ENCODE measurements around the gene SLFN13.
"Not testable (repeated sequence)": the region's sequence is repeated elsewhere in the genome, so short reads cannot be mapped to it uniquely, and the experiment has no call there.

SLFN13 gene

GRCh38 chr17:35448214-35448898 is at the start of gene SLFN13:
SLFN13 (minus strand) TSS chr17:35448766; CDS start chr17:35445680, 3,086 bp downstream.
- no peak for DNase-seq

GRCh38 chr17:35496451-35497290 is 48.1 kb upstream of the SLFN13 start:
- no peak for DNase-seq

GRCh38 chr17:35493040-35493439 is 44.5 kb upstream of the SLFN13 start:
- DNase-seq, result no peak

DNA sequence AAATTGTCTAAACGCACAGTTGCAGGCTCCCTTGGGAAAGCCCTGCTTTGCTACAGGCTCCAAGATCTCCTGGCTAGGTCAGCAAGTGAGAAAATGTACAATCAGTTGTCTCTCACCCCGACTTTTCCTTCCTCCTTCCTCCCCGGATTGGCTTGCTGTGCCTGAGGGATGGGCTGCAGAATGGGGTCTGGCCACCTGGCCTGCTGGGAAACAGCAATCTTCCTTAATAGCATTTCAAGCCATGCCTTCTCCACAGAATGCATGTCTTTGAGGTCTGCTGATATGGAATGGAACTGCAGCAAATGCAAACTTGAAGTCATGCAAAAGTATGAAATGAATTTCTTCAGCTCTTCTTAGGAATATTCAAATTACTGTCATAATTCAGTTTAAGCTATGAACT is 42.9 kb upstream of the SLFN13 start:
- DNase-seq, result no peak

GRCh38 chr17:35489944-35490343 is 41.4 kb upstream of the SLFN13 start:
- no peak for DNase-seq

DNA sequence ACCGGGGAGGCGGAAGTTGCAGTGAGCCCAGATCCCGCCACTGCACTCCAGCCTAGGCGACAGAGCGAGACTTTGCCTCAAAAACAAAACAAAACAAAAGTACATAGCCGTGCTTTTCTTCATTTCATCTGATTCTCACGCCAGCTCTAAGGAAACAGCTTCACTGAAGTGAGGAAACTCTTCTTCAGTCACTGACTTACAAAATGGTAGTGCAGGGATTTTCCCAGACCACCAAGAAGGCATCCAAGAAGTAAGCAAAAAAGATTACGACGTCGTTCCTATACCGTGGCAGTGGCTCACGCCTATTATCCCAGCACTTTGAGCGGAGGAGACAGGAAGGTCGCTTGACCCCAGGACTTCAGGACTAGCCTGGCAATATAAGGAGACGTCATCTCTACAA is 40.4 kb upstream of the SLFN13 start:
- no peak for DNase-seq

GRCh38 chr17:35486920-35487732 is 38.6 kb upstream of the SLFN13 start:
- DNase-seq, result no peak

- DNase-seq, result no peak
Observed at GRCh38 chr17:35479271-35479670, 30.7 kb upstream of the SLFN13 start.

DNA sequence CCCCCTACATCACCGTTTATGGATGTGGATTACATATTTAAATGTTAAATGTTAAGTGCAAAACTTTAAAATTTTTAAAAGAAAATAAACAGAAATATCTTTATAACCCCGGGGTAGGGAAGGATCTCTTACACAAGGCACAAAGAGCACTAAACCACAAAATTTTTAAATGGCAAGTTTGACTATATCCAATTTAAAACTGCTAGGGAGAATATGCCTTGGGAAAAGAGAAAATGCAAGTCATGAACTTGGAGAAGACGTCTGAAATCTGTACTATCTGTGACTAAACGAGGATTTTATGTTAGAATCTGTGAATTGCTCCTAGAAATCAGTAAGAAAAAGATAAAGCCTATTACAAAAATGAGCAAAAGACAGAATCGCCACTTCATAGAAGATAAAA is 28.7 kb upstream of the SLFN13 start:
- DNase-seq, result no peak

DNA sequence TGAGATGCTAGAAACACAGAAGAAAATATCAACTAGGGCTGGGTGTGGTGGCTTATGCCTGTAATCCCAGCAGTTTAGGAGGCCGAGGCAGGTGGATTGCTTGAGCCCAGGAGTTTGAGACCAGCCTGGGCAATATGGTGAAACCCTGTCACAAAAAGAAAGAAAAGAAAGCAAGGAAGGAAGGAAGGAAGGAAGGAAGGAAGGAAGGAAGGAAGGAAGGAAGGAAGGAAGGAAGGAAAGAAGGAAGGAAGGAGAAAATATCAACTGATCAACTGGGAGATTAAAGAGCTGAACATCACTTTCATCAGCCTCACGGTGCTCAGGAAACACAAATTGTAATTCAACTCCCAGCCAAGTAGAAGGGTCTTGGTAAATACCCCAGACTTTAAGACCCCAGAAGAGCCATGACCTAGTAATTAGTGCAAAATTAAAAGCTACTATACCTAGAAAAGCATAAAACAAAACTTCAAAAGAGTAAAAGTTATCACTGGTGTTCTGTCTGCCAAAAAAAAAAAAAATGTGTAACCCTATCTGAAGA is 27.8 kb upstream of the SLFN13 start:
- no peak for DNase-seq

- no peak for DNase-seq
Observed at GRCh38 chr17:35468475-35468874, 19.9 kb upstream of the SLFN13 start.

GRCh38 chr17:35467824-35468223 is 19.3 kb upstream of the SLFN13 start:
- DNase-seq, result no peak

- DNase-seq, result no peak
Observed at GRCh38 chr17:35460354-35460851, 11.8 kb upstream of the SLFN13 start.

GRCh38 chr17:35454035-35454434 is 5.5 kb upstream of the SLFN13 start:
- not testable (repeated sequence) for DNase-seq

DNA sequence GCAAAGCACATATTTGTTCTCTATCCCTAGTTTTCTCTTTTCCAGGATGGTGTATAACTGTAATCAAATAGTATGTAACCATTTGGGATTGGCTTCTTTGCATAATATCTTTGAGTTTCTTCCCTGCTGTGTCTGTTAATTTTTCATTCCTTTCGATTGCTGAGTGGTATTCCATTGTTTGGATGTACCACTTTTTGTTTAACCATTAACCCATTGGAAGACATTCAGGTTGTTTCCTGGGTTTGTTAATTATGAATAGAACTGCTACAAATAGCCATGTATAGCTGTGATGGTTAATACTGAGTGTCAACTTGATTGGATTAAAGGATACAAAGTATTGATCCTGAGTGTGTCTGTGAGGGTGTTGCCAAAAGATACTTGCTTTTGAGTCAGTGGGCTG is 4.6 kb upstream of the SLFN13 start:
- no peak for DNase-seq

- DNase-seq, result no peak
Observed at GRCh38 chr17:35449371-35449931, 885 bp upstream of the SLFN13 start.

DNA sequence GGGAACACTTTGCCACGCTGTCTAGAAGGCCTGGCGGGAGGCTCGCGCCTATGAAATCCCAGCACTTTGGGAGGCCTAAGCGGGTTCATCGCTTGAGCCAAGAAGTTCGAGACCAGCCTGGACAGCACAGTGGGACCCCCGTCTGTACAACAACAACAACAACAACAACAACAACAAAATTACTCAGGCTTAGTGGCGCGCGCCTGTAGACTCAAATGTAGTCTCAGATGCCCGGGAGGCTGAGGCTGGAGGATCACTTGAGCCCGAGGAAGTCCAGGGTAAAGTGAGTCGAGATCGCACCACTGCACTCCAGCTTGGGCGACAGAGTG is 297 bp upstream of the SLFN13 start:
- DNase-seq, result no peak

- DNase-seq, result no peak
Observed at GRCh38 chr17:35447499-35447898, 1.1 kb downstream of the SLFN13 start.

DNA sequence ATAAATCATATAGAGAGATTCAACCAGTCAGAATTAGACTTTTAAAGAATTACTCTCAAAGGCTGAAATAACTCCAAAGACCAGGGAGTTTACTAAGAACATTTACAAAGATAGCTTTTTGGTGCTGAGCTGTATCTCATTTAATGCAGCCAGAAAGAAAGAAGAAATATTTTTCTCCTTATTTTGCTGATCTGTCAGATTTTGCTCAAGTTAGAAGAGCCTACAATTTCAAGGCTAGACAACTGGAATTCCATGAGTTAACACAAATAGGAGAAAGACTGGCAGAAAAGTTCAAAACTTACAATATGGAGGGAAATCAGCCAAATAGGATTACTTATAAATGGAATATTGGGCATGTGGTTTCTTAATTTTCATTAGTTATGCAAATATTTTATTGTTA is 10.1 kb downstream of the SLFN13 start:
- DNase-seq, result no peak

GRCh38 chr17:35433075-35433894 is 15.3 kb downstream of the SLFN13 start:
- DNase-seq, result no peak

GRCh38 chr17:35432176-35433074 is 16.1 kb downstream of the SLFN13 start, which contains the start of gene SLFN12:
SLFN12 (minus strand) TSS chr17:35432500; CDS start chr17:35423028, 9,472 bp downstream.
- no peak for DNase-seq

Measured in cerebellar nuclear complex (tissue), 1 donor.